Endodermal cell (in vitro differentiated cells): ENCODE data around the gene STPG1. TPM values are rescaled to one million over a fixed set of nuclear protein-coding genes. Genes with fewer than 3 reads are reported as not detected.
A peak's percentile ranks its signal among the peaks of the same experiment; 100 is the strongest.

Source experiments
- DNase-seq: peaks from one replicate; pipeline ENCODE4 v3.0.0-alpha.2; 2017
- H3K27ac ChIP-seq: 2 replicates; pipeline ENCODE4 v1.5.1; 2013; ENCODE audit warnings: mild to moderate bottlenecking, low read depth, low read length, moderate library complexity
- H3K27me3 ChIP-seq: 2 replicates; pipeline ENCODE4 v1.6.1; 2013; ENCODE audit warnings: mild to moderate bottlenecking, low read length, moderate library complexity; ENCODE audit not compliant: insufficient read depth, control insufficient read depth, poor library complexity, severe bottlenecking
- H3K36me3 ChIP-seq: 2 replicates; pipeline ENCODE4 v1.7.0; 2013; ENCODE audit warnings: mild to moderate bottlenecking, low read length, moderate library complexity; ENCODE audit not compliant: control insufficient read depth, insufficient read depth
- H3K4me1 ChIP-seq: one replicate; pipeline ENCODE4 v1.7.0; 2013; ENCODE audit warnings: low read length; ENCODE audit not compliant: control insufficient read depth, insufficient read depth
- H3K4me3 ChIP-seq: 2 replicates; pipeline ENCODE4 v1.5.1; 2013; ENCODE audit warnings: mild to moderate bottlenecking, low read length, moderate library complexity
- H3K9ac ChIP-seq: 2 replicates; pipeline ENCODE4 v1.6.1; 2013; ENCODE audit warnings: mild to moderate bottlenecking, low read length, moderate library complexity; ENCODE audit not compliant: poor library complexity, severe bottlenecking; ENCODE audit errors: extremely low read depth
- H3K9me3 ChIP-seq: 2 replicates; pipeline ENCODE4 v1.6.1; 2013; ENCODE audit warnings: mild to moderate bottlenecking, low read length, moderate library complexity; ENCODE audit not compliant: control insufficient read depth
- H3K27ac Mint-ChIP-seq: 2 replicates; pipeline ENCODE4 v1.8.0; 2020; ENCODE audit warnings: mixed read lengths
- H3K27me3 Mint-ChIP-seq: 2 replicates; pipeline ENCODE4 v1.8.0; 2021; ENCODE audit warnings: mild to moderate bottlenecking, mixed read lengths; ENCODE audit not compliant: insufficient read depth
- H3K36me3 Mint-ChIP-seq: 2 replicates; pipeline ENCODE4 v1.8.0; 2020; ENCODE audit warnings: low read depth, mixed read lengths
- H3K4me1 Mint-ChIP-seq: 2 replicates; pipeline ENCODE4 v1.8.0; 2020; ENCODE audit warnings: mixed read lengths
- H3K4me3 Mint-ChIP-seq: 2 replicates; pipeline ENCODE4 v1.8.0; 2020; ENCODE audit warnings: mild to moderate bottlenecking, moderate library complexity, mixed read lengths
- H3K9me3 Mint-ChIP-seq: 2 replicates; pipeline ENCODE4 v1.8.0; 2020; ENCODE audit warnings: mild to moderate bottlenecking, mixed read lengths
- CTCF ChIP-seq: fragments of 200-600 bp; sonication (generic); conservative IDR thresholded peaks from 2 replicates; pipeline ENCODE4 v1.5.0; 2021; ENCODE audit warnings: antibody characterized with exemption, mild to moderate bottlenecking
- WGBS, 2 experiments: methylation state at CpG; one replicate each; pipeline versions ENCODE4 v1.1.5 to v1.1.7; 2013; ENCODE audit warnings: missing lambda C conversion rate in 2 of 2, mixed read lengths in 1 of 2; ENCODE audit not compliant: insufficient coverage in 1 of 2, insufficient read length in 1 of 2; 5-methylcytosine and 5-hydroxymethylcytosine counted together
- total RNA-seq, 2 donors: library from RNA; stranded (reverse); fragmentation: NEBNext Ultra II Directional in 1 of 2; extraction: Animal tissue kit (Norgen Biotek cat#: 25700) in 1 of 2; gene quantifications; 2 replicates in 1 of 2; 3 replicates in 1 of 2; pipeline ENCODE4 v1.2.1, GENCODE V29; 2021

Gene STPG1
- total RNA-seq, 2 donors from 2014 or later, result 16.6 to 16.9 TPM

GRCh38 chr1:24383381-24383940 lies 30.1 kb downstream of the STPG1 start:
- Histone ChIP-seq H3K27me3 (no peaks in the 10 kb centered on the region), H3K9me3 (no peaks in the 10 kb centered on the region), H3K4me3 (no peak overlapping the region), H3K4me1 (peaks cover 8% of the 10 kb centered on the region), H3K27ac (no peak overlapping the region), H3K9ac (no peak overlapping the region), H3K36me3 (peaks cover 18% of the 10 kb centered on the region)
- no peak overlapping the region for H3K27ac Mint-ChIP-seq
- 92 to 100% methylated on average over 1 to 2 of the region's 2 CpGs for WGBS, 2 experiments
- H3K36me3 Mint-ChIP-seq, result peaks cover 33% of the 10 kb centered on the region
- H3K4me3 Mint-ChIP-seq, result no peak overlapping the region
- peaks cover 16% of the 10 kb centered on the region for H3K4me1 Mint-ChIP-seq
- DNase-seq, result no peak
- no peaks in the 10 kb centered on the region for H3K27me3 Mint-ChIP-seq
- H3K9me3 Mint-ChIP-seq, result peaks cover 2% of the 10 kb centered on the region
- no peak for TF ChIP-seq CTCF

GRCh38 chr1:24382165-24382577 lies 31.4 kb downstream of the STPG1 start:
- H3K27ac ChIP-seq, result no peak overlapping the region
- no peak overlapping the region for H3K4me3 ChIP-seq
- WGBS, 2 experiments, result 94 to 98% methylated on average over 7 to 8 of the region's 8 CpGs
- no peak for DNase-seq
- no peak overlapping the region for H3K9ac ChIP-seq
- no peaks in the 10 kb centered on the region for H3K27me3 ChIP-seq
- no peak overlapping the region for H3K4me3 Mint-ChIP-seq
- peaks cover 17% of the 10 kb centered on the region for H3K36me3 ChIP-seq
- peaks cover 35% of the 10 kb centered on the region for H3K36me3 Mint-ChIP-seq
- H3K4me1 Mint-ChIP-seq, result peaks cover 16% of the 10 kb centered on the region
- TF ChIP-seq CTCF, result no peak
- no peaks in the 10 kb centered on the region for H3K9me3 ChIP-seq
- no peaks in the 10 kb centered on the region for H3K27me3 Mint-ChIP-seq
- H3K27ac Mint-ChIP-seq, result no peak overlapping the region
- H3K4me1 ChIP-seq, result peaks cover 8% of the 10 kb centered on the region
- peaks cover 2% of the 10 kb centered on the region for H3K9me3 Mint-ChIP-seq

- H3K27me3 Mint-ChIP-seq, result no peaks in the 10 kb centered on the region
- H3K4me3 ChIP-seq, result no peak overlapping the region
- H3K27me3 ChIP-seq, result no peaks in the 10 kb centered on the region
- no peak for TF ChIP-seq CTCF
- H3K9me3 Mint-ChIP-seq, result no peaks in the 10 kb centered on the region
- H3K27ac Mint-ChIP-seq, result peak overlapping the region; percentile 49
- H3K36me3 Mint-ChIP-seq, result peaks cover 27% of the 10 kb centered on the region
- no peak overlapping the region for H3K27ac ChIP-seq
- peaks cover 16% of the 10 kb centered on the region for H3K4me1 Mint-ChIP-seq
- DNase-seq, result peak; percentile 16
- H3K9me3 ChIP-seq, result no peaks in the 10 kb centered on the region
- H3K36me3 ChIP-seq, result peaks cover 15% of the 10 kb centered on the region
- H3K9ac ChIP-seq, result no peak overlapping the region
- WGBS, 2 experiments, result 98% methylated on average over 2 of the region's 2 CpGs; no CpG with 5 or more reads in 1 of the 2 experiments
- peaks cover 8% of the 10 kb centered on the region for H3K4me1 ChIP-seq
- no peak overlapping the region for H3K4me3 Mint-ChIP-seq
Measured at GRCh38 chr1:24381256-24381655, 32.3 kb downstream of the STPG1 start.
